H54 (cell line): ENCODE measurements around the gene FIZ1.
"Not testable (repeated sequence)": the region's sequence is repeated elsewhere in the genome, so short reads cannot be mapped to it uniquely, and the experiment has no call there.

Experiments
- DNase-seq: peaks from one replicate; pipeline ENCODE4 v3.0.0; 2011; ENCODE audit warnings: low spot score, mixed read lengths; ENCODE audit not compliant: insufficient read length
- FAIRE-seq: peaks from 3 replicates; lab custom pipeline; 2011; peaks lifted over from hg19 to GRCh38; lab: Jason Lieb, UNC
- POLR2A ChIP-seq: IDR thresholded peaks from 2 replicates; pipeline ENCODE4 v1.6.1; 2011; ENCODE audit warnings: low read depth, mild to moderate bottlenecking, low read length

Gene FIZ1

DNA sequence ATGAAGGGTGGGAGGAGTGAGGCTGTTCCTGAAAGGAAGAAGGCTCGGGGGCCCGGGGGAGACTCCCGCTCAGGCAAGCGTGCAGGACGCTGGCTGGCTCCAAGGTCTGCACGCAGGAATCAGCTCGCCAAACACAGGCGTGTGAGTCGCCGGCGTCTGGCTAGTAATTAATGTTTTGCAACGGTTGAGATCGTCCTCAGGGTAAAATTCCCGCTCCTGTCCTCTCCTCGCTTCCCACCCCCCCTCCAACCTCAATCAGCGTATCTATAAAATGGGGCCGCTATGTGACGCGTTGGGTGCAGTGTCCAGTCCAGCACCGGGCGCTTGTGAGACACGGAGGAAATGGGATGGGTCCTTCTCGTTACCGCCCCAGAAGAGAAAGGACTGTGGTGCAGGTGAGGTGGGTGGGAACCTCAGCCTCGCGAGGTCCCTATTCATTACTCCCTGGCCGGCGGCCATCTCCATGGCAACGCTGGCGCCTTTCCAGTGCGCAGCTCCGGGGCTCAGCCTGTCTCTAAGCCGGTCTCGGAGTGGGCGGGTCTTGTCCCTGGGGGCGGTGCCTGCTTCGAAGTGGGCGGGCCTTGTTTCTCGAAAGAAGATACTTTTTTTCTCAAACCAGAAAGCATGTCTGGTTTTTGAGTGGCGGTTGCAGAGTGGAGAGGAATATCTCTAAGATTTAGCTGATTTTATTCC is 12.2 kb downstream of the FIZ1 start:
- DNase-seq (peak; percentile 99), FAIRE-seq (peak; percentile 20)
- no peak for TF ChIP-seq POLR2A

DNA sequence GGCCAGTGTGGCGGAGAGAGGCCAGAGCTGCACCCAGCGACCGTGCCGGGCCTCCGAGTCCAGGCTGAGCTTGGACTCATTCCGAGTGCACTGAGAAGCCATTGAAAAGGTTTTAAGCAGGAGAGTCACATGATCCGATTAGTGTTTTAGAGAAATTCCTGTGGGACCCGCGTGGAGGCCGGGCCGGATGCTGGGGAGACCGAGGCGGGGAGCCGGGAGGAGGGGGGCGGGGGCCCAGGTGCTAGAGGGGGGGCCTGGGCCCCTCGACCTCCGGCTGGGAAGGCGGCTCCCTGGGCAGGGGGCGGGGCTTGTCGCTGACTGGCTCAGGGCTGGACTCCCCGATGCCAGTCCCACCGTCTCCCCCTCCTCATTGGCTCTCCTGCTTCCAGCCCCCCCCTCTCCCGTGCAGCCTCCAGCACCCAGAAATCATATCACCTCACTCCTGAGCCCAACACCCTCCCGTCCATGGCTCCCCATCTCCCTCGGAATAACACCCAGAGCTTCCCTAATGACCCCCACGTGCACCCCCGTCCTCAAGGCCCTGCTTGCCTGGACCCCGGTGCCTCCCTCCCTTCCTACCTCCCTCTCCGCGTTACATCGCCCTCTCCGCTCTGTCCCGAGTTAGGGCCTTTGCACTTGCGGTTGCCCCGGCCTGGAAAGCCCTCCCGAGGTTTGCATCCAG is 13.5 kb downstream of the FIZ1 start:
- 0 out of 2 replicates have a peak, but pooled peaks have one; percentile 22 for TF ChIP-seq POLR2A
- FAIRE-seq = no peak
- peak; percentile 97 for DNase-seq

DNA sequence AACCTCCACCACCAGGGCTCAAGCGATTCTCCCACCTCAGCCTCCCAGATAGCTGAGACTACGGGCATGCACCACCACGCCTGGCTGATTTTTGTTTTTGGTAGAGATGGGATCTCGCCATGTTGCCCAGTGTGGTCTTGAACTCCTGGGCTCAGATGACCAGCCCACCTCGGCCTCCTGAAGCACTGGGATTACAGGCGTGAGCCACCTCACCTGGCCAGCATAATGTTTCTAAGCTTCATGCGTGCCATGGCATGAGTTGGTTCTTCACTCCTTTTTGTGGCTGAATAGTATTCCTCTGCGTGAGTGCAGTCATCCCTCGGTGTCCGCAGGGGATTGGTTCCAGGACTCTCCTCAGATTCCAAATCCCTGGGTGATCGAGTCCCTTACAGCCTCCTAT is 14.4 kb downstream of the FIZ1 start:
- FAIRE-seq (no peak), DNase-seq (no peak)
- TF ChIP-seq POLR2A = no peak

DNA sequence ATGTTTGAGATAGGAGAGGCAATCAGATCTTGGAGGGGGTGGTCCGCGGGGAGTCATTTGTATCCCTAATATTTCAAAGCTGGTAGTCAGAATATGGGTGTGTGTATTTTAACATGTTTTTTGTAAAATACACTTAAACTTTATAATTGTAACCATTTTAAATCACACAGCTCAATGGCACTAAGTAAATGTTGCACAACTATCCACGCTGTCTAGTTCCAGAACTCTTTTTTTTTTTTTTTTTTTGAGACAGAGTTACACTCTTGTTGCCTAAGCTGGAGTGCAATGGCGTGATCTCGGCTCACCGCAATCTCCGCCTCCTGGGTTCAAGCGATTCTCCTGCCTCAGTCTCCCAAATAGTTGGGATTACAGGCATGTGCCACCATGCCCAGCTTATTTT is 15.4 kb downstream of the FIZ1 start:
- not testable (repeated sequence) for DNase-seq, FAIRE-seq

DNA sequence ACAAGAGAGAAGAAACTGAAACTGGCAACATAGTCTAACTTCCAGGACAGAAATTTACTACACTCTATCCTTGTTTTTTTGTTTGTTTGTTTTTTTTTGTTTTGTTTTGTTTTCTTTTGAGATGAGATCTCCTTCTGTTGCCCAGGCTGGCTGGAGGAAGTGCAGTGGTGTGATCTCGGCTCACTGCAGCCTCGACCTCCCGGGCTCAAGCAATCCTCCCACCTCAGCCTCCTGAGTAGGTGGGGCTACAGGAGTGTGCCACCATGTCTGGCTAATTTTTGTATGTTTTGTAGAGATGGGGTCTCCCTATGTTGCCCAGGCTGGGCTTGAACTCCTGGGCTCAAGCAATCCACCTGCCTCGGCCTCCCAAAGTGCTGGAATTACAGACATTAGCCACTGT is 17.0 kb downstream of the FIZ1 start:
- FAIRE-seq, DNase-seq: not testable (repeated sequence)

DNA sequence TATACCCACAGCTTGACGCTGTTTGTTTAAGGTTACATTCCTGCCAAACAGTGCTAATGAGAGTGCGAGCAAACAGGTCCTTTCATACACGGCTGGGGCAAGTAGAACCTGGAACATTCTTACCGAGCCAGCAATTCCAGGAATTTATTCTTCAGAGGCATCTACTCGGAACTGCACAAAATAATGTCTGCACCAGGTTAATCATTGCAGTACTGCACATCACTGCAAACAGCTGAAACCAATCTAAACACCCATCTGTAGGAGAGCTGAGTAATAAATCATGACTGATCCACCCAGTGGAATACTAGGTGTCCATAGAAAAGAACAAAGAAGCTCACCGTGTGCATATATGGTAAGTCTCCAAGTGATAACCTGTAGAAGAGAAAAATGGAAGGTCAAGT is 17.5 kb downstream of the FIZ1 start:
- FAIRE-seq = no peak
- TF ChIP-seq POLR2A = no peak
- DNase-seq = no peak

DNA sequence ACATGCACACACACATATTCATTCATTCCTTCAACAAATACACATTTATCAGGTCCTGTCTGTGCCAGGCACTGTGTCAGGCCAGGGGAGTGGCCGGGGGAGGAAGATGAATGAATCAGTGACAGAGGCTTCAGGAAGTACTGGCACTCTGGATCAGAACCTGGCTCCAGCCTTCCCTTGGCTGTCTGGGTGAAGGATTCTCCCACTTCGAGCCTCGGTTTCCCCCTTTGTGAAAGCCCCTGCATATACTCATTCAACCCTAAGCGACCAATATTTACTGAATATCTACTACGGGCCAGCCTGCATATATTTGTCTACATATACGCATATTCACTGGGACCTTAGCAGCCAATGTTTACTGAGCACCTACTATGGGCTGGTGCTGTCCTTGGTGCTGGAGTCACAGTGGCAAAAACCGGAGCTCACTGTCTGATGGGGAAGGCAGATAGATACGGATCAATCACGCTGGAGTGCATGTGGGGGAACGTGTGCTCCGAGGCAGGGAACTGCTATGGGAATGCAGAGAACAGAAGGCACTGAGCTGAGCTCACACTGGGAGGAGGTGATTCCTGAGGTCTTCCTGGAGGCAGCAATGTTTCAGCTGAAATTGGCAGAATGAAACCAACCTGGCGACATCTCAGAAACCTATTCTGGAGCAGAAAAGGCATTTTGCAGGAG is 18.0 kb downstream of the FIZ1 start:
- FAIRE-seq (no peak), DNase-seq (no peak)
- TF ChIP-seq POLR2A = no peak

DNA sequence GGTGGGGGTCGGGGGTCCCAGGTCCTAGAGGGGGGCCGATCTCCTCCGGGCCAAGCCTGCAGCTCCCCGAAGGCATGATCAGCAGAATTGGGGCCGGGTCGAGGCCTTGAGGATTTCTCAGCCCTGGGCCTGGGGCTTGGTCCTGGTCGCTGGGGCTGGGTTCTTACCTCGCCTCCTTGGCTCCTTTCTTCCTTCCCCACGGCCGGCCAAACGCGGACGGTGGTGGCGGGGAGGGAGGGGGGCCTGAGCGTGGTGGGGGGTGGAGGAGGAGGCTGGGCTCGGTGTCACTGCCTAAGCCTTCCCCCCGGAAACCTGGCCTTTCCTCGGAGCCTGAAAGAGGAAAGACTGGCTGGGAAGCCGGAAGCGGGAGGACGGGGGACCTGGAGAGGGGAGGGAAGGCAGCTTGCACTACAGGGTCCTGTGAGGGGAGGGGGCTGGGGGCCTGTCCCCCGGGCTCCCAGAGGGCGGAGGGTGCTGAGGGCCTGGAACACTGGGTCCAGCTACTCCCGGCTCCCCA is 18.6 kb downstream of the FIZ1 start, which contains the start of gene ZNF579:
Gene ZNF579 (minus strand): TSS at position 221 of the 517 bp plus-strand sequence. CDS start 1,209 bp downstream, outside the sequence.
- FAIRE-seq = no peak
- TF ChIP-seq POLR2A = peak; percentile 38
- peak; percentile 97 for DNase-seq

DNA sequence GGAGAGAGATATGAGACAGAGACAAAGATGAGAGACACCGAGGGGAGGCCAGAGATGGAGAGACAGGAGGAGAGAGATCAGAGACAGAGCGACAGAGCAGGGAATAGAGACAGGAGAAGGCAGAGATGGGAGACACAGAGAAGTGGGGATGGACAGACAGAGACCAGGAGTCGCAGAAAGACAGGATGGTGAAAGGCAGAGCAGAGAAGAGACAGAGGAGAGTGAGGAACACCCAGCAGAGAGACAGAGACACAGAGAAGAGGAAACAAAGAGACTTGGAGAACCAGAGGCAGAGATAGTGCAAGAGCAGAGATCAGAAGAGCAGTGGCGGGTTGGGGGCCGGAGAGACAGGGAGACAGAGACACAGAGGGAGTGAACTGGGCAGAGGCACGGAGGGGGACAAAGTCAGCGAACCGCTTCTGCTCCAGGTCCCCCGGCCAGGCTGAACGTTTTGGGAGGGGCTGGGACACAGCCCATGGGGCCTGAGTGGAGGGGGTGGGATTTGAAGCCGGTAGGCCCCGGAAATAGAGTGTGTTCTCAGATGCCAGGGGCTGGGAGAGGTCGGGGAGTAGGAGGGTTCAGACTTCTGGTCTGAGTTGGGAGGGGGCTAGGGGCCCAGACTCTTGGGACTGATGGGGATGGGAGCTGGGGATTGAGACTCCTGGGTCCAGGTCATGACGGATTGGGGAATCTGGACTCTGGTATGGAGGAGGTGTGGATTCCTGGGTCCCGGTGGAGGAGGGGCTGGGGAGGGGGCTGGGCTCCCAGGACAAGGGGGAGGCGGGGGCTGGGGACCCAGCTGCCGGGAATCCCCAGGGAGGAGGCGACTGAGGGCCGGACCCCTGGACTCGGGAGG is 19.3 kb downstream of the FIZ1 start:
- DNase-seq (peak; percentile 73), FAIRE-seq (no peak)
- peak; percentile 35 for TF ChIP-seq POLR2A

DNA sequence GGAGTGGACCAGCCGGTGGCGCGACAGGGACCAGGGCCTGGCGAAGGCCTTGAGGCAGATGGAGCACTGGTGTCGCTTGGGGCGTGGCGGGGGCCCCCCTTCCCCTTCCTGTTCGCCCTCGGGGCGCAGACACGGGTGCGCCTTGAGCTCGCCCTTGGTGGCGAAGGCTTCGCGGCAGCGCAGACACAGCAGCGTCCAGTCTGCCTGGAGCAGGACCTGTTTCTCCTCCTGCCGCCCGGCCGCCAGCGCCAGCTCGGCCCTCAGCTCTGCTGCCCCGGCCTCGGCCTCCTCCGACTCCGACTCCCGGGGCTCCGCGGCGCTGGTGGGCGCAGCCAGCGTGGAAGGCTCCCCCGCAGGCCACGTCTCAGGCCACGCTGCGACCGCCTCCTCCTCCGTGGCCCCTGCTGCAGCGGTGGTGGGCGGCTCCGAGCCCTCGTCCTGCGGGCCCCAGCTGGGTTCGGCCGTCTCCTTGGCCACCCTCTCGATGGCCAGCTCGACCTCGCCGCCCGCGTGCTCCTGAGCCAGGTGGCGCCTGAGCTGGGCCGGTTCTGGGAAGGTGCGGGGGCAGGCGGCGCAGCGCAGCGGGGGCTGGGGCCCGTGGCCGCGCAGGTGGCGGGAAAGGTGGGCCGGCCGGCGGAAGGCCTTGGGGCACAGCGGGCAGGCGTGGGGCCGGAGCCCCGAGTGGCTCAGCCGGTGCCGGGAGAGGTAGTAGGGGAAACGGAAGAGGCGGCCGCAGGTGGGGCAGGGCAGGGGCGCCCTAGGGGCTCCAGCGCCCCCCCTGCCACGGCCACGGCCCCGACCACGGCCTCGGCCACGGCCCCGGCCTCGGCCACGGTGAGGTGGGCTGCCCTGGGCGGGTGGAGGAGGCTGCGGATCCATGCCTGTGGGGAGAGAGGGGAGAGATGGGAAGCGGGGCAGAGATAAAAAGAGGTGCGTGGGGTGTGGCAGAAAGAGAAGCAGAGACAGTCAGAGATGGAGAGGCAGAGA is 20.3 kb downstream of the FIZ1 start:
- no peak for TF ChIP-seq POLR2A
- DNase-seq = no peak
- no peak for FAIRE-seq

DNA sequence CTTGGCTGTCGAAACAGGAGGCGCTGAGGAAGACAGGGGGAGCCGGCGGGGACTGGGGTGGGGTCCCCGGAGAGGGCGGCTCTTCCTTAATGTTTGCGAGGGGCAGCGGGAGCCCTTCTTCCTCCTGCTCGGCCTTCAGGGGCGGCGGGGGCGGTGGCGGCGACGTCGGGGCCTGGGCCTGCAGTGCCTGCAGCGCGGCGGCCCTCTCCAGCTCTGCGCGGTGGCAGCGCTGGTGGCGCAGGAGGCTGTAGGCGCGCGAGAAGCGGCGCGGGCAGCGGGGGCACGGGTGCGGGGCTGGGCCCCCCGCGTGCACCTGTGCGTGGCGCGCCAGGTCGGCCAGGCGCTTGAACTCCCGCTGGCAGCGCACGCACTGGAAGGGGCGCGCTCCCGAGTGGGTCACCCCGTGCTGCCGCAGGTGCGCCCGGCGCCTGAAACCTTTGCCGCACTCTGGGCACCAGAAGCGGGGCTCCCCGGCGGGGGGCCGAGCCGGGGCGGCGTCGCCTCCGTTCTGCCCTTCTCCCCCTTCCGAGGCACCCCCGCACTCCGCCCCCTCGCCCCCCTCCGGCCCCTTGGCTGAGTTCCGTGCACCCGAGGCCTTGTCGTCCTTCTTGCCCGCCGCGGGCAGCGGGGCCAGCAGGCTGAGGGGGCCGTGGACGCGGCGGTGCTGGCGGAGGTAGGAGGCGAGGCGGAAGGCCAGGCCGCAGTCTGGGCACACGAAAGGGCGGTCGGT is 21.1 kb downstream of the FIZ1 start:
- DNase-seq = no peak
- FAIRE-seq = no peak
- no peak for TF ChIP-seq POLR2A

DNA sequence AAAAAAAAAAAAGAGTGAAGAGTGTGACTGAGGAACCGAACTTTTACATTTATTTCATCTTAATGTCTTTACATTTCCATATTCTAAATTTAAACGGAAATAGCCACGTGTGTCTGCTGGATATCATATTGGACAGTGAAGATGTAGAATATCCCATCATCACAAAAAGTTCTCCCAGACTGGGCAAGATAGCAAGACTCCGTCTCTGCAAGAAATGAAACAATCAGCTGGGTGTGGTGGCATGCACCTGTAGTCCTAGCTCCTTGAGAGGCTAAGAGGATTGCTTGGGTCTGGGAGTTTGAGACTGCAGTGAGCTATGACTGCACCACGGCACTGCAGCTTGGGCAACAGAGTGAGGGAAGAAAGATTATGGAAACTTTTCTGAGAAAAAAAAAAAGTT is 22.6 kb downstream of the FIZ1 start:
- TF ChIP-seq POLR2A = no peak
- DNase-seq = no peak
- FAIRE-seq = no peak

DNA sequence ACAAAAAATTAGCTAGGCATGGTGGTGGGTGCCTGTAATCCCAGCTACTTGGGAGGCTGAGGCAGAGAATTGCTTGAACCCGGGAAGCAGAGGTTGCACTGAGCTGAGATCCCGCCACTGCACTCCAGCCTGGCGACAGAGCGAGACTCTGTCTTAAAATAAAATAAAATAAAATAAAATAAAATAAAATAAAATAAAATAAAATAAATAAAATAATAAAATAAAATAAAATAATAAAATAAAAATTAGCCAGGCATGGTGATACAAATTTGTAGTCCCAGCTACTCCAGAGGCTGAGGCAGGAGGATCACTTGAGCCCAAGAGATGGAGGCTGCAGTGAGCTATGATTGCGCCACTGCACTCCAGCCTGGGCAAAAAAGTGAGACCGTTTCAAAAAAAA is 25.4 kb downstream of the FIZ1 start:
- DNase-seq, FAIRE-seq: not testable (repeated sequence)

DNA sequence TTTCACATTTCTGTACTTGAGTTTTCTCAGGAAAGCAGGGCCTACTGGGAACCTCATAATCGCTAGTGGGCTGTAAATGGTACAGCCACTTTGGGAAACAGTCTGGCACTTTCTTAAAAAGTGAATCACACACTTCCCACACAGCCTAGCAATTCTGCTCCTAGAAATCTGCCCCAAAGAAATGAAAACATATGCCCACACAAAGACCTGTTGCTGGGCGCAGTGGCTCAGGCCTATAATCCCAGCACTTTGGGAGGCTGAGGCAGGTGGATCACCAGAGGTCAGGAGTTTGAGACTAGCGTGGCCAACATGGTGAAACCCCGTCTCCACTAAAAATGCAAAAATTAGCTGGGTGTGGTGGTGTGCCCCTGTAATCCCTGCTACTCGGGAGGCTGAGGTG is 29.8 kb downstream of the FIZ1 start:
- not testable (repeated sequence) for FAIRE-seq, DNase-seq
